ENCODE results near the gene VWA3B. TPM values are rescaled to one million over a fixed set of nuclear protein-coding genes. Genes with fewer than 3 reads are reported as not detected.

Gene VWA3B
- total and polyA plus RNA-seq, 8 donors, result 1.0 to 7.8 (median 4.6) TPM; not detected in 1

DNA sequence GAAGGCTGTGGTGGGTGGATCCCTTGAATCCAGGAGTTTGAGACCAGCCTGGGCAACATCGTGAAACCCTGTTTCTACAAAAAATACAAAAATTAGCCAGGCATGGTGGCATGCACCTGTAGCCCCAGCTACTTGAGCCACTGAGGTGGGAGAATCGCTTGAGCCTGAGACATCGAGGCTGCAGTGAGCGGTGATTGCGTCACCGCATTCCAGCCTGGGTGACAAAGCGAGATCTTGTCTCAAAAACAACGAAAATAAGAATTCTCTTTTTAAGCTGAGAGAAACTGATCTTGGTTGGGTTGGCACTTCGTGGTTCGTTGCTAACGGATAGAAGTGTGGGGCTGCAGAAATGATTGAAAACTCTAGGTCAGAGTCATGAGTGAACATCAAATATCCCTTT lies 150.0 kb downstream of the VWA3B start:
- peaks cover 0 to 6% of the 10 kb centered on the region in 2 donors for H3K27me3 ChIP-seq
- no peak overlapping the region for H3K4me3 ChIP-seq
- TF ChIP-seq, protein P1, sequence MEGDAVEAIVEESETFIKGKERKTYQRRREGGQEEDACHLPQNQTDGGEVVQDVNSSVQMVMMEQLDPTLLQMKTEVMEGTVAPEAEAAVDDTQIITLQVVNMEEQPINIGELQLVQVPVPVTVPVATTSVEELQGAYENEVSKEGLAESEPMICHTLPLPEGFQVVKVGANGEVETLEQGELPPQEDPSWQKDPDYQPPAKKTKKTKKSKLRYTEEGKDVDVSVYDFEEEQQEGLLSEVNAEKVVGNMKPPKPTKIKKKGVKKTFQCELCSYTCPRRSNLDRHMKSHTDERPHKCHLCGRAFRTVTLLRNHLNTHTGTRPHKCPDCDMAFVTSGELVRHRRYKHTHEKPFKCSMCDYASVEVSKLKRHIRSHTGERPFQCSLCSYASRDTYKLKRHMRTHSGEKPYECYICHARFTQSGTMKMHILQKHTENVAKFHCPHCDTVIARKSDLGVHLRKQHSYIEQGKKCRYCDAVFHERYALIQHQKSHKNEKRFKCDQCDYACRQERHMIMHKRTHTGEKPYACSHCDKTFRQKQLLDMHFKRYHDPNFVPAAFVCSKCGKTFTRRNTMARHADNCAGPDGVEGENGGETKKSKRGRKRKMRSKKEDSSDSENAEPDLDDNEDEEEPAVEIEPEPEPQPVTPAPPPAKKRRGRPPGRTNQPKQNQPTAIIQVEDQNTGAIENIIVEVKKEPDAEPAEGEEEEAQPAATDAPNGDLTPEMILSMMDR (IDR thresholded peaks at IDR 0.05), result no peak
- no peak for DNase-seq
- no peaks in the 10 kb centered on the region for H3K9me3 ChIP-seq
- H3K36me3 ChIP-seq, result no peaks in the 10 kb centered on the region
- intact Hi-C loops (cut with DNase I), result no loop called here
- no peaks in the 10 kb centered on the region for H3K4me1 ChIP-seq
- ATAC-seq, result no peak
- no peak overlapping the region for H3K27ac ChIP-seq

GRCh38 chr2:98240786-98241398 lies 153.9 kb downstream of the VWA3B start:
- ATAC-seq (peak; percentile 41), DNase-seq (peak in 2 of 4 donors; percentile 12 to 55)
- intact Hi-C loops (cut with DNase I), result no loop called here
- H3K9me3 ChIP-seq, result no peaks in the 10 kb centered on the region
- no peaks in the 10 kb centered on the region for H3K4me1 ChIP-seq
- no peaks in the 10 kb centered on the region for H3K36me3 ChIP-seq
- no peak overlapping the region for H3K4me3 ChIP-seq
- peaks cover 0 to 6% of the 10 kb centered on the region in 2 donors for H3K27me3 ChIP-seq
- H3K27ac ChIP-seq, result no peak overlapping the region
- TF ChIP-seq, protein P1 (IDR thresholded peaks at IDR 0.05), result no peak

- TF ChIP-seq, protein P1 (IDR thresholded peaks at IDR 0.05), result no peak
- intact Hi-C loops (cut with DNase I), result no loop called here
- no peak for ATAC-seq
Observed at GRCh38 chr2:98241592-98241991, 154.6 kb downstream of the VWA3B start.

GRCh38 chr2:98242003-98242402 lies 155.0 kb downstream of the VWA3B start:
- TF ChIP-seq, protein P1 (IDR thresholded peaks at IDR 0.05), result no peak
- no peak overlapping the region for H3K27ac ChIP-seq
- peaks cover 0 to 1% of the 10 kb centered on the region in 2 donors for H3K27me3 ChIP-seq
- ATAC-seq (no peak), DNase-seq (no peak)
- H3K36me3 ChIP-seq, result no peaks in the 10 kb centered on the region
- peaks cover 0 to 9% of the 10 kb centered on the region in 2 donors for H3K9me3 ChIP-seq
- no peak overlapping the region for H3K4me3 ChIP-seq
- no peaks in the 10 kb centered on the region for H3K4me1 ChIP-seq
- intact Hi-C loops (cut with DNase I), result no loop called here

More at GRCh38 chr2:98241592-98241991, 154.6 kb downstream of the VWA3B start:
- Histone ChIP-seq H3K36me3 (no peaks in the 10 kb centered on the region), H3K27ac (no peak overlapping the region), H3K4me1 (no peaks in the 10 kb centered on the region), H3K27me3 (peaks cover 0 to 6% of the 10 kb centered on the region in 2 donors), H3K4me3 (no peak overlapping the region), H3K9me3 (peaks cover 0 to 5% of the 10 kb centered on the region in 2 donors)
- no peak for DNase-seq

DNA sequence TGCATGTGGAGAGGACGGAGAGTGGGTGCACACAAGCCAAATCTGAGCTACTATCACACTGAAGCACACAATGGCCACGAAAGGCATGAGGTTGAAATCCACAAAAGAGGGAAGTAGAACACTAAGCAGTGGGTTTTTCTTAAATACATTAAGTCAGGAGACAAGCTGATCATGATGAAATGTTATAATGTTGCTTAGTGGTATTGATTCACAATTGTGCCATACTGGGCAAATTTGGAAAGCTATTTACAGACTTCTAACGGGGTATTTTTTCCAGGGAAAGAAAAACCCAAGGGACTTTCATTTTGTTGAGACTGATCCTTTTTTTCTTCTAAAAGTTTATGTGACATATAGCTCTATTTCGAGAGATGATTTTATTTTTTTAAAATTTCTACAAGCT lies 158.5 kb downstream of the VWA3B start:
- TF ChIP-seq, protein P1 (IDR thresholded peaks at IDR 0.05), result no peak
- no peaks in the 10 kb centered on the region for H3K27me3 ChIP-seq
- H3K27ac ChIP-seq, result no peak overlapping the region
- ATAC-seq, result no peak
- intact Hi-C loops (cut with DNase I), result no loop called here
- H3K36me3 ChIP-seq, result no peaks in the 10 kb centered on the region
- H3K9me3 ChIP-seq, result peaks cover 0 to 26% of the 10 kb centered on the region in 2 donors
- no peak overlapping the region for H3K4me3 ChIP-seq
- H3K4me1 ChIP-seq, result no peaks in the 10 kb centered on the region
- DNase-seq, result no peak
